Transverse colon (tissue), 3 donors: ENCODE measurements around the gene SLTM.

Source experiments
- CTCF ChIP-seq, 5 experiments: fragments of 200-600 bp in 3 of 5; fragments of 450-650 bp in 2 of 5; sonication (generic) in 3 of 5; IDR thresholded peaks; 1 replicate in 2 of 5; 2 replicates in 3 of 5; pipeline ENCODE4 v1.5.1; 2016 to 2017; ENCODE audit warnings: antibody characterized with exemption in 5 of 5, inconsistent platforms in 3 of 5, mild to moderate bottlenecking in 2 of 5, moderate library complexity in 1 of 5
- POLR2A ChIP-seq: fragments of 450-650 bp; IDR thresholded peaks from one replicate; pipeline ENCODE4 v1.6.1; 2016; ENCODE audit warnings: antibody characterized with exemption, mild to moderate bottlenecking, moderate library complexity

GRCh38 chr15:58910456-58910855, 23.0 kb downstream of the SLTM start:
- TF ChIP-seq POLR2A = no peak
- no peak for TF ChIP-seq CTCF (IDR thresholded peaks at IDR 0.05)
